Measurements from ENCODE around the gene PPP4R1. TPM values are rescaled to one million over a fixed set of nuclear protein-coding genes. Genes with fewer than 3 reads are reported as not detected.

The PPP4R1 gene, protein sequence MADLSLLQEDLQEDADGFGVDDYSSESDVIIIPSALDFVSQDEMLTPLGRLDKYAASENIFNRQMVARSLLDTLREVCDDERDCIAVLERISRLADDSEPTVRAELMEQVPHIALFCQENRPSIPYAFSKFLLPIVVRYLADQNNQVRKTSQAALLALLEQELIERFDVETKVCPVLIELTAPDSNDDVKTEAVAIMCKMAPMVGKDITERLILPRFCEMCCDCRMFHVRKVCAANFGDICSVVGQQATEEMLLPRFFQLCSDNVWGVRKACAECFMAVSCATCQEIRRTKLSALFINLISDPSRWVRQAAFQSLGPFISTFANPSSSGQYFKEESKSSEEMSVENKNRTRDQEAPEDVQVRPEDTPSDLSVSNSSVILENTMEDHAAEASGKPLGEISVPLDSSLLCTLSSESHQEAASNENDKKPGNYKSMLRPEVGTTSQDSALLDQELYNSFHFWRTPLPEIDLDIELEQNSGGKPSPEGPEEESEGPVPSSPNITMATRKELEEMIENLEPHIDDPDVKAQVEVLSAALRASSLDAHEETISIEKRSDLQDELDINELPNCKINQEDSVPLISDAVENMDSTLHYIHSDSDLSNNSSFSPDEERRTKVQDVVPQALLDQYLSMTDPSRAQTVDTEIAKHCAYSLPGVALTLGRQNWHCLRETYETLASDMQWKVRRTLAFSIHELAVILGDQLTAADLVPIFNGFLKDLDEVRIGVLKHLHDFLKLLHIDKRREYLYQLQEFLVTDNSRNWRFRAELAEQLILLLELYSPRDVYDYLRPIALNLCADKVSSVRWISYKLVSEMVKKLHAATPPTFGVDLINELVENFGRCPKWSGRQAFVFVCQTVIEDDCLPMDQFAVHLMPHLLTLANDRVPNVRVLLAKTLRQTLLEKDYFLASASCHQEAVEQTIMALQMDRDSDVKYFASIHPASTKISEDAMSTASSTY
- total RNA-seq = 100 to 1,000 TPM; 125 to 239 (median 189) TPM

GRCh38 chr18:9614401-9615279, at the start of gene PPP4R1:
Gene PPP4R1, minus strand, starts transcription at chr18:9614559. Its CDS starts 75 bp downstream, at chr18:9614484.
- Histone ChIP-seq H3K27me3 (no peaks in the 10 kb centered on the region), H3K4me1 (peaks cover 35 to 42% (median 37%) of the 10 kb centered on the region in 4 donors), H3K36me3 (peaks cover 0 to 14% (median 5%) of the 10 kb centered on the region in 4 donors), H3K27ac (peak within 1 kb of the TSS; percentile 96 to 99 (median 98)), H3K9me3 (no peaks in the 10 kb centered on the region), H3K4me3 (peak within 1 kb of the TSS; percentile 61 to 87 (median 72))
- peak; percentile 70 to 83 for ATAC-seq (ENCODE audit: low FRiP score in 2 of 2)
- 0% methylated on average over 5 to 27 of the region's 127 CpGs for WGBS, 2 donors
- no peak for TF ChIP-seq EP300 (IDR thresholded peaks at IDR 0.05)
- peak; percentile 29 to 53 for TF ChIP-seq POLR2AphosphoS5 (IDR thresholded peaks at IDR 0.05)
- peak in 2 of 4 donors; percentile 69 to 77 for TF ChIP-seq POLR2A (IDR thresholded peaks at IDR 0.05)
- no peak for TF ChIP-seq CTCF (IDR thresholded peaks at IDR 0.05)
- peak; percentile 85 to 97 for DNase-seq

DNA sequence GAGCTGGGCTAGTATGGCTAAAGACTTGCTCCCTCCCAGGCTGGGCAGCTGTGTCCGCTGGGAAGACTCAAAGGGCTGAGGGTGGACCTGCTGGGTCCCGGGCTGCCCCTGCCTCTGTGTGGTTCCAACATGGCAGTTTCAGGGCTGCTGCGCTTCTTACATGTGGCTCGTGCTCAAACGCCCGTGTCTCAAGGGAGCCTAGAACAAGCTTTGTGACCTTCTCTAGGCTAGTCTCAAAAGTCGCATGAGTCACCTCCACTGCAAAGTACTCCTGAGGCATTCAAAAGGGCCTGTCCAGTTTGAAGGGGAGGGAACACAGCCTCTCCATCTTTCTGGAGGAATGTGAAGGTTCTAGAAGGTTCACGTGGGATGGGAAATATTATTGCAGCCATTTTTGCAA, 49.0 kb upstream of the PPP4R1 start:
- Histone ChIP-seq H3K4me1 (no peaks in the 10 kb centered on the region), H3K27ac (peak overlapping the region; percentile 13 to 65 (median 34)), H3K4me3 (no peak overlapping the region), H3K27me3 (no peaks in the 10 kb centered on the region), H3K36me3 (no peaks in the 10 kb centered on the region), H3K9me3 (no peaks in the 10 kb centered on the region)
- ATAC-seq (ENCODE audit: low FRiP score in 2 of 2) (peak in 1 of 2 donors; percentile 81), DNase-seq (peak; percentile 41 to 61)
- TF ChIP-seq POLR2A (IDR thresholded peaks at IDR 0.05) = no peak
- TF ChIP-seq EP300 (IDR thresholded peaks at IDR 0.05) = peak in 1 of 4 donors; percentile 60
- WGBS, 2 donors = 86 to 92% methylated on average over 5 to 8 of the region's 8 CpGs

DNA sequence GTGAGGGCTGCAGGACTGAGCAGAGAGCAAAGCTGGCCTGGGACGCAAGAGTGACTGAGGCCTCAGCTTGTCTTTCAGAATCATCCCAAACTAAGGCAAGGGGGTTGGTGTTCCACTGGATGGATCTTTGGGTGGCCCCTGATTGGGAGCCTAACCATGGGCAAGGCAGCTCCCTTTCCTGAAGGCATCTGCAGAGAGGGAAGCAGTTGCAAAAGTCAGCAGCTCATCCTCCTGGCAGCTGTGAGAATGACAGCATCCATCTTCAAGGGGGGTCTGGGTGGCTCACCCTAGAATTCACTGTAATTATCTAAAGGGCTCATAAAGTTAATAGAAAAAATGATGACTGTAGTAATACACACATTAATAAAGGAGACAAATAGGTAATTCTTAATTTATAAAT, 47.2 kb upstream of the PPP4R1 start:
- peak in 1 of 6 experiments; percentile 18 for TF ChIP-seq CTCF (IDR thresholded peaks at IDR 0.05)
- no peak for TF ChIP-seq POLR2A (IDR thresholded peaks at IDR 0.05)
- no peak overlapping the region for H3K27ac ChIP-seq
- H3K36me3 ChIP-seq = no peaks in the 10 kb centered on the region
- H3K27me3 ChIP-seq = no peaks in the 10 kb centered on the region
- no peak overlapping the region for H3K4me3 ChIP-seq
- H3K9me3 ChIP-seq = no peaks in the 10 kb centered on the region
- no peaks in the 10 kb centered on the region for H3K4me1 ChIP-seq
- ATAC-seq (ENCODE audit: low FRiP score in 2 of 2) = no peak
- WGBS, 2 donors = 92 to 100% methylated on average over 1 of the region's 1 CpG
- DNase-seq = no peak

DNA sequence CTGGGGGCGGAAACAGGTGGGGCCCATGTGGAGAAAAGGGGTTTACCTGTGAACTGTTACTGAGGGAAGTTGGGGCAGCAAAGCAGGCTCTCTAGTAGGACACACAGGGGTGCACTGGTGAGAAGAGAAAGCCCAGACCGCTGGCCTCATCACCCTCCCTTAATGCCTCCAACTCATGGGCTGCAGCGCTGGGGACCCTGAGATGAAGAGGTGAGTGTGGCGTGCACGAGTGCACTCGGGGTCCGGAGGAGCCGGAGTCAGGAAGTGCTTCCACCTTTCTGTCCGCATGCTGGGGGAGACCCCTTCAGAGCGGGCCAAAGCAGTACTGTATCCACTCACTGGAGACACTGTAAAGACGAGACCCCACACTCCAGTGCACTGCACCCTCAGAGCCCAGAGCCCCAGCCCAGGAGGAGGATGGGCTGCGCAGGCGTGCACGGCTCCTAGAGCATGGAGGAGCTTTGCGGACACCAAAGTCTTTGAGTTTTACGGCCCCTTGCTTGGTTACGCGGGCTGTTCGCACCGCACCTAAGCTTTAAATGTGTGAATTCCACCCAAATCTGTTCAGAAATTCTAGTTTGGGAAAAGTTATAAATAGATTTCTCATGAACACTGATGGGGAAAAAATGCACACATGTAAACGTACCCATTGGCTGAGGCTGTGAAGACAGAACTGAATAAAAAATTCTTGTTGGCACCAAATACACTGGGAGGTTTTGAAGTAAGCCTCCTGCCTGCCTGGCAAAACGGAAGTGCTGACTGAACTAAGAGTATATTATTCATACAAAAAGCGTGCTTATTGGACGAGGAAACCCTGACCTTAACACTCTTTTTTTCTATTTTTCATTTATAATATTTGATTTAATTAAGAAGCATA, 45.4 kb upstream of the PPP4R1 start:
- 93 to 96% methylated on average over 24 of the region's 24 CpGs for WGBS, 2 donors
- H3K9me3 ChIP-seq = no peaks in the 10 kb centered on the region
- H3K4me3 ChIP-seq = no peak overlapping the region
- no peak for ATAC-seq (ENCODE audit: low FRiP score in 2 of 2)
- H3K4me1 ChIP-seq = no peaks in the 10 kb centered on the region
- no peaks in the 10 kb centered on the region for H3K36me3 ChIP-seq
- TF ChIP-seq EP300 (IDR thresholded peaks at IDR 0.05) (no peak), POLR2A (IDR thresholded peaks at IDR 0.05) (no peak), POLR2AphosphoS5 (IDR thresholded peaks at IDR 0.05) (no peak), CTCF (IDR thresholded peaks at IDR 0.05) (no peak)
- H3K27me3 ChIP-seq = no peaks in the 10 kb centered on the region
- DNase-seq = peak in 1 of 2 donors; percentile 25
- no peak overlapping the region for H3K27ac ChIP-seq

Data from upper lobe of left lung (tissue), 6 donors.